Naive B cell (primary cell): ENCODE data around the gene IL17REL. TPM values are rescaled to one million over a fixed set of nuclear protein-coding genes. Genes with fewer than 3 reads are reported as not detected.

Experiments
- ATAC-seq, 2 donors: fragments of 150-1000 bp; cut with Tn5 transposase; 2 replicates each; pipeline ENCODE4 v1.10.0; 2021; ENCODE audit warnings: low read depth in 2 of 2, mild to moderate bottlenecking in 2 of 2, moderate library complexity in 2 of 2
- DNase-seq: peaks from one replicate; pipeline ENCODE4 v3.0.0; 2022
- H3K27ac Mint-ChIP-seq, 6 donors: one replicate each; pipeline ENCODE4 v1.8.0; 2020 to 2022; ENCODE audit warnings: mild to moderate bottlenecking in 6 of 6, mixed read lengths in 6 of 6, moderate library complexity in 5 of 6, inconsistent platforms in 2 of 6
- H3K27me3 Mint-ChIP-seq, 3 donors: one replicate each; pipeline ENCODE4 v1.8.0; 2021 to 2022; ENCODE audit warnings: mixed read lengths in 3 of 3, mild to moderate bottlenecking in 1 of 3
- H3K36me3 Mint-ChIP-seq, 2 donors: one replicate each; pipeline ENCODE4 v1.8.0; 2020 to 2022; ENCODE audit warnings: mixed read lengths in 2 of 2, inconsistent platforms in 1 of 2, mild to moderate bottlenecking in 1 of 2
- H3K4me1 Mint-ChIP-seq, 3 donors: one replicate each; pipeline ENCODE4 v1.8.0; 2020 to 2022; ENCODE audit warnings: mixed read lengths in 3 of 3, inconsistent platforms in 1 of 3, mild to moderate bottlenecking in 1 of 3, moderate library complexity in 1 of 3
- H3K4me3 Mint-ChIP-seq, 8 donors: one replicate each; pipeline ENCODE4 v1.8.0; 2020 to 2022; ENCODE audit warnings: mild to moderate bottlenecking in 8 of 8, mixed read lengths in 8 of 8, moderate library complexity in 8 of 8, inconsistent platforms in 2 of 8
- H3K9me3 Mint-ChIP-seq, 7 donors: one replicate each; pipeline ENCODE4 v1.8.0; 2020 to 2022; ENCODE audit warnings: mixed read lengths in 7 of 7, mild to moderate bottlenecking in 5 of 7, inconsistent platforms in 2 of 7, moderate library complexity in 1 of 7
- polyA plus RNA-seq, 6 donors: library from polyadenylated mRNA; unstranded; fragments of 300-500 nt; fragmentation: Illumina TruSeq; gene quantifications; one replicate each; pipeline ENCODE4 v1.2.3, GENCODE V29; 2021; ENCODE audit warnings: low read depth in 6 of 6

Gene IL17REL
- polyA plus RNA-seq, 6 donors from 2014 or later, result not detected

DNA sequence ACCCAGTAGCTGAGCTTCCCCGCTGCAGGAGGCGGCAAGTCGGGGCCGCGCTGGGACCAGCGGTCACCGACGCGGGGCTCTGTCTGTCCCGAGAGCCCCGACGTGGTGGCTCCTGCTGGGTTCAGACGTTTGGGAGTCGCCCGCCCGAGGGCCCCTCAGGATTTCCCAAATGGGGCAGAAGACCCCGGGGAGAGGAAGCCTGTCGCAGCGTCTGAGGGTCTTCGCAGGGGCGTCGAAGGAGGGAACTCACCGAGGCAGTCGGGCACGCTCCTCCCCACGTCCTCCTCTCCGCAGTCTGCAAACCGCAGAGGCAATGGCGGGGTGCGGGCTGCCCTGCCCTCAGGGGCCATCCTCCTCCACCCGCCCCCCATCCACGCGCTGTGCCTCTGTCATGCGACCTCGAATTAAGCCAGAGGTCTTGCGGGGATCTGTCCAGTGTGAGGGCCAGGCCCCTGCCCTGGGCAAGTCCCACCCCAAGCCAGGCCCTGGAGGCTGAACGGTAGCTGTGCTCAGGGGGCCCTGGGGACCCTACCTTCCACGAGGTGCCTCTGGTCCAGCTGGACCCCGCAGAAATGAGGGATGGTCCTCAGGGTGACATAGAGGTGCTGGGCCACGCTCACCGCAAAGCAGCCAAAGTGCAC lies 12.5 kb downstream of the IL17REL start:
- H3K9me3 Mint-ChIP-seq, result peaks cover 0 to 2% (median 0%) of the 10 kb centered on the region in 7 donors
- no peak for ATAC-seq
- no peak overlapping the region for H3K4me3 Mint-ChIP-seq
- peaks cover 4 to 27% (median 8%) of the 10 kb centered on the region in 3 donors for H3K27me3 Mint-ChIP-seq
- DNase-seq, result no peak
- peaks cover 7 to 22% (median 17%) of the 10 kb centered on the region in 3 donors for H3K4me1 Mint-ChIP-seq
- peak overlapping the region in 1 of 6 donors; percentile 7 for H3K27ac Mint-ChIP-seq
- no peaks in the 10 kb centered on the region for H3K36me3 Mint-ChIP-seq

GRCh38 chr22:49999063-49999945 lies 13.3 kb downstream of the IL17REL start:
- DNase-seq, result no peak
- H3K9me3 Mint-ChIP-seq, result peaks cover 0 to 2% (median 0%) of the 10 kb centered on the region in 7 donors
- no peak overlapping the region for H3K27ac Mint-ChIP-seq

GRCh38 chr22:49998718-49999062 lies 13.9 kb downstream of the IL17REL start:
- DNase-seq (no peak), ATAC-seq (no peak)
- Mint-ChIP-seq H3K4me3 (peak overlapping the region in 5 of 8 donors; percentile 22 to 83 (median 73)), H3K36me3 (no peaks in the 10 kb centered on the region), H3K27me3 (peaks cover 4 to 24% (median 8%) of the 10 kb centered on the region in 3 donors), H3K9me3 (peaks cover 0 to 2% (median 0%) of the 10 kb centered on the region in 7 donors), H3K27ac (no peak overlapping the region), H3K4me1 (peaks cover 14 to 28% (median 15%) of the 10 kb centered on the region in 3 donors)

More at GRCh38 chr22:49999063-49999945, 13.3 kb downstream of the IL17REL start:
- peak; percentile 29 to 42 for ATAC-seq
- H3K36me3 Mint-ChIP-seq, result no peaks in the 10 kb centered on the region
- peaks cover 10 to 26% (median 17%) of the 10 kb centered on the region in 3 donors for H3K4me1 Mint-ChIP-seq
- H3K4me3 Mint-ChIP-seq, result peak overlapping the region in 2 of 8 donors; percentile 37 to 38
- H3K27me3 Mint-ChIP-seq, result peaks cover 4 to 27% (median 8%) of the 10 kb centered on the region in 3 donors

GRCh38 chr22:49997932-49998717 lies 14.4 kb downstream of the IL17REL start:
- Mint-ChIP-seq H3K4me3 (peak overlapping the region in 5 of 8 donors; percentile 22 to 83 (median 73)), H3K27ac (peak overlapping the region in 1 of 6 donors; percentile 65)
- no peak for ATAC-seq

DNA sequence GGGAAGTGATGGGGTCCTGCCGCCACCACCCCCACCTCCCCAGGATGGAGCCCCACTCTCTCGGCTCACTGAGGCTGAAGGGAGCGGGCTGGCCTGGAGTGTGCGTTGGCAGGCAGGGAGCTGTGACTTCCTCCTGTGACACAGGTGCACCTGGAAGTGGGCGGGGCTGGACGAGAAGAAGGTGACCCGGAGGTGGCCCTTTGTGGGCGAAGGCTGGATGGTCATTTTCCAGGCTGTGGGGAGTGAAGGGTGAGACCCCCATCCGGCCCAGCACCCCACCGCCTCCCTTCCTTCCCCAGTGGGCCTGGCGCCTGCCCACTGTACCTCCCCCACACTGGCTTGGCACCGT lies 15.3 kb downstream of the IL17REL start:
- ATAC-seq (no peak), DNase-seq (no peak)
- Mint-ChIP-seq H3K27me3 (peaks cover 4 to 17% (median 8%) of the 10 kb centered on the region in 3 donors), H3K9me3 (peaks cover 0 to 2% (median 0%) of the 10 kb centered on the region in 7 donors), H3K4me1 (peaks cover 22 to 35% (median 25%) of the 10 kb centered on the region in 3 donors), H3K27ac (no peak overlapping the region), H3K36me3 (no peaks in the 10 kb centered on the region), H3K4me3 (peak overlapping the region in 1 of 8 donors; percentile 60)

More at GRCh38 chr22:49997932-49998717, 14.4 kb downstream of the IL17REL start:
- Mint-ChIP-seq H3K27me3 (peaks cover 4 to 22% (median 8%) of the 10 kb centered on the region in 3 donors), H3K36me3 (no peaks in the 10 kb centered on the region), H3K4me1 (peaks cover 18 to 32% (median 19%) of the 10 kb centered on the region in 3 donors), H3K9me3 (peaks cover 0 to 2% (median 0%) of the 10 kb centered on the region in 7 donors)
- DNase-seq, result no peak

- peaks cover 4 to 17% (median 8%) of the 10 kb centered on the region in 3 donors for H3K27me3 Mint-ChIP-seq
- H3K4me1 Mint-ChIP-seq, result peaks cover 20 to 31% (median 25%) of the 10 kb centered on the region in 3 donors
- H3K27ac Mint-ChIP-seq, result peak overlapping the region in 2 of 6 donors; percentile 62 to 88
- H3K36me3 Mint-ChIP-seq, result no peaks in the 10 kb centered on the region
- DNase-seq, result no peak
- no peak for ATAC-seq
- H3K4me3 Mint-ChIP-seq, result no peak overlapping the region
- H3K9me3 Mint-ChIP-seq, result peaks cover 0 to 3% (median 0%) of the 10 kb centered on the region in 7 donors
These were observed 15.9 kb downstream of the IL17REL start for GRCh38 chr22:49996518-49997250.

GRCh38 chr22:49996119-49996517 lies 16.4 kb downstream of the IL17REL start:
- Mint-ChIP-seq H3K4me1 (peaks cover 18 to 29% (median 25%) of the 10 kb centered on the region in 3 donors), H3K4me3 (no peak overlapping the region), H3K9me3 (peaks cover under 1 to 8% (median 3%) of the 10 kb centered on the region in 7 donors), H3K36me3 (peaks cover 0 to 3% of the 10 kb centered on the region in 2 donors), H3K27ac (no peak overlapping the region), H3K27me3 (peaks cover 4 to 17% (median 8%) of the 10 kb centered on the region in 3 donors)
- ATAC-seq (no peak), DNase-seq (no peak)

GRCh38 chr22:49995361-49996118 lies 17.0 kb downstream of the IL17REL start:
- Mint-ChIP-seq H3K27ac (peak overlapping the region in 1 of 6 donors; percentile 41), H3K9me3 (peaks cover 5 to 14% (median 9%) of the 10 kb centered on the region in 7 donors), H3K4me3 (no peak overlapping the region), H3K27me3 (peaks cover 4 to 12% (median 8%) of the 10 kb centered on the region in 3 donors), H3K36me3 (peaks cover 0 to 9% of the 10 kb centered on the region in 2 donors), H3K4me1 (peaks cover 15 to 29% (median 25%) of the 10 kb centered on the region in 3 donors)
- DNase-seq (no peak), ATAC-seq (no peak)

- H3K4me1 Mint-ChIP-seq, result peaks cover 15 to 29% (median 25%) of the 10 kb centered on the region in 3 donors
- DNase-seq (no peak), ATAC-seq (no peak)
- peaks cover 0 to 9% of the 10 kb centered on the region in 2 donors for H3K36me3 Mint-ChIP-seq
- peak overlapping the region in 2 of 6 donors; percentile 42 to 87 for H3K27ac Mint-ChIP-seq
- peaks cover 5 to 18% (median 12%) of the 10 kb centered on the region in 7 donors for H3K9me3 Mint-ChIP-seq
- peaks cover 4 to 12% (median 8%) of the 10 kb centered on the region in 3 donors for H3K27me3 Mint-ChIP-seq
- no peak overlapping the region for H3K4me3 Mint-ChIP-seq
These were observed 17.6 kb downstream of the IL17REL start for GRCh38 chr22:49995041-49995360.

GRCh38 chr22:49994361-49995040 lies 18.1 kb downstream of the IL17REL start:
- Mint-ChIP-seq H3K4me1 (peaks cover 15 to 29% (median 25%) of the 10 kb centered on the region in 3 donors), H3K9me3 (peaks cover 5 to 18% (median 12%) of the 10 kb centered on the region in 7 donors), H3K27ac (peak overlapping the region in 3 of 6 donors; percentile 13 to 42 (median 39)), H3K4me3 (no peak overlapping the region), H3K27me3 (peaks cover 4 to 12% (median 8%) of the 10 kb centered on the region in 3 donors), H3K36me3 (peaks cover 0 to 9% of the 10 kb centered on the region in 2 donors)
- ATAC-seq, result no peak
- DNase-seq, result no peak

DNA sequence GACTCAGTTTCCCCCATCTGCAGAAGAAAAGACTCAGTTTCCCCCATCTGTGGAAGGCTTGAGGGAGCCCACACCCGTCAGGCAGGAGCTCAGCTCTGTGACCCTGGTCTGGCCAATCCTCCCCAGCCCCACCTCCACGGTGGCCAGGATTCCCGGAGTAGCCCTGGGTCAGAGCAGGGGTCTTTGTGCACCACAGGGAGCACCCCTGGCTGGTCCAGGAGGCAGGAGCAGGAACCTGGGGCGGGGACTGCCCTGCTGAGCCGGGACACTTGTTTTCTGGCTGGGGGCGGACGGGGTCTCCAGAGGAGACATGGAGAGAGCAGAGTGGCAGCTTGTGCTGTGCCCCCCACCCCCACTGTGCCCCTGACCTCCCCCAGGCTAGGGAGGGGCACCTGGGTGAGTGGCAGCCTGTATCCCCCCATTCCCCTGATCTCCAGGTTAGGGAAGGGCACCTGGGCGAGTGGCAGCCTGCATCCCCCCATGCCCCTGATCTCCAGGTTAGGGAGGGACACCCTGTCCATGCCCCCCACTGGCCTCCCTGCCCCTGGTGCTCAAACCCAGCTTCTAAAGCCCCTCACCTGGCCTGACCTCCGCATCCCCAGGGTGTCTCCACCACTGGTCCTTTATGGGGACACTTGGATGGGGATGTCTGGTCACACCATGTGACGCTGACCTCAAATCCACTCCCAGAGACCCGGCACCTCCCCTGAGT lies 18.8 kb downstream of the IL17REL start:
- Mint-ChIP-seq H3K9me3 (peaks cover 5 to 18% (median 12%) of the 10 kb centered on the region in 7 donors), H3K27ac (peak overlapping the region in 4 of 6 donors; percentile 77 to 95 (median 86)), H3K36me3 (peaks cover 0 to 9% of the 10 kb centered on the region in 2 donors), H3K4me3 (peak overlapping the region in 5 of 8 donors; percentile 49 to 75 (median 50)), H3K27me3 (peaks cover 4 to 8% (median 7%) of the 10 kb centered on the region in 3 donors), H3K4me1 (peaks cover 15 to 25% (median 25%) of the 10 kb centered on the region in 3 donors)
- DNase-seq (no peak), ATAC-seq (no peak)
